ENCODE measurements around the gene CRY2.

Gene CRY2

DNA sequence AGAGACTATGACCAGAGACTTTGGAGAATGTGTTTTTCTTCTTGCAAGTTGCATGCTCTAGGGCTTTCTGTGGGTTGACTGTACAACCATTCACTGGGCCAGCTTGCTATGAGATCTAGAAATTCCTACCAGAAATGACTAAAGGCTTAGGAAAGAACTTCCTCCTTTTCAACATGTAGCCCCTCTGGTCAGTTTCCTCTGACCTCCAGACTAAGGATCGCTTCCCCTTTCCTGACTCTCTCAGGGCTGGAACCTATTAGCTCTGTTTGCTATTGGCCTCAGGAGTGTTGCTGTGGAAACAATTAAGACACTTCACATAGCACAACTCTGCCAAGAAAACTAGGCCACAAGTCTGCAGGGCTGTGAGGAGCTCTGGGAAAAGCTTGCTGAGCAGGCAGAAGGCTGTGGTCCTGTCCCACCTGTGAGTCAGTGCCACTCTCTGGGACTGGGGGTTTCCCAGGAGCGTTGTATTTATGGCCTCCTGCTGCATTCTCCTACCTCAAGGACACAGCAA is 10.7 kb downstream of the CRY2 start:
- TF ChIP-seq CREB1 (IDR thresholded peaks at IDR 0.05; ENCODE audit: low read depth) (no peak), TAF1 (IDR thresholded peaks at IDR 0.05; ENCODE audit: low read depth) (no peak), TCF12 (IDR thresholded peaks at IDR 0.05; ENCODE audit: low read depth) (no peak), YY1 (IDR thresholded peaks at IDR 0.05; ENCODE audit: low read depth) (no peak), NFIC (IDR thresholded peaks at IDR 0.05) (no peak), EGR1 (IDR thresholded peaks at IDR 0.05) (no peak), CEBPB (IDR thresholded peaks at IDR 0.05) (no peak)
- TF ChIP-seq, protein P1, sequence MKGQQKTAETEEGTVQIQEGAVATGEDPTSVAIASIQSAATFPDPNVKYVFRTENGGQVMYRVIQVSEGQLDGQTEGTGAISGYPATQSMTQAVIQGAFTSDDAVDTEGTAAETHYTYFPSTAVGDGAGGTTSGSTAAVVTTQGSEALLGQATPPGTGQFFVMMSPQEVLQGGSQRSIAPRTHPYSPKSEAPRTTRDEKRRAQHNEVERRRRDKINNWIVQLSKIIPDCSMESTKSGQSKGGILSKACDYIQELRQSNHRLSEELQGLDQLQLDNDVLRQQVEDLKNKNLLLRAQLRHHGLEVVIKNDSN (IDR thresholded peaks at IDR 0.05): no peak
- TF ChIP-seq, protein P2, sequence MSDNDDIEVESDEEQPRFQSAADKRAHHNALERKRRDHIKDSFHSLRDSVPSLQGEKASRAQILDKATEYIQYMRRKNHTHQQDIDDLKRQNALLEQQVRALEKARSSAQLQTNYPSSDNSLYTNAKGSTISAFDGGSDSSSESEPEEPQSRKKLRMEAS (IDR thresholded peaks at IDR 0.05): no peak

DNA sequence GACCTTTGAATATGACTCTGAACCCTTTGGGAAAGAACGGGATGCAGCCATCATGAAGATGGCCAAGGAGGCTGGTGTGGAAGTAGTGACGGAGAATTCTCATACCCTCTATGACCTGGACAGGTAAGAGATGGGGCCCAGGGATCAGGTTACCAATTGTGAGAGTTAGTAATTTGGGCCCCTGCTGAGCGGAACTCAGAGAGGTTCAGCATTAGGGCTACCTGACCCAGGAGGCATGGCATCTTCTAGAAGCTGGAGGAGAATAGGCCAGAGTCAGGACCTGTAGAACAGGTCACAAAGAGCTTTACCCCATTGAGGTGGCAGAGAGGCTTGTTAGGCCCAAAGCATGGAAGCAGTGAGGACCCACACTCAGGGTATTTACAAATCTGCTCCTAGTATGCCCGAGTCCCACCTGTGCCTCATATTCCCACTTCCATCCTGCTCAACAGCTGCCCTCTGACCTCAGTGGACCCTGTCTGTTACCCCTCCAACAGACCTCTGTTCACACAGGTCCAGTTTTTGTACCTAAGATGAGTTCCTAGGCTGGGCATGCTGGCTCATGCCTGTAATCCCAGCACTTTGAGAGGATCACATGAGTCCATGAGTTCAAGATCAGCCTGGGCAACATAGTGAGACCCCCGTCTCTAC is 11.6 kb downstream of the CRY2 start:
- TF ChIP-seq ZBTB7A (IDR thresholded peaks at IDR 0.05; ENCODE audit: low read depth) (no peak), EP300 (IDR thresholded peaks at IDR 0.05; ENCODE audit: borderline replicate concordance) (no peak), TCF12 (IDR thresholded peaks at IDR 0.05; ENCODE audit: low read depth) (no peak), TAF1 (IDR thresholded peaks at IDR 0.05; ENCODE audit: low read depth) (no peak), TEAD4 (IDR thresholded peaks at IDR 0.05) (no peak), NFIC (IDR thresholded peaks at IDR 0.05) (no peak), EGR1 (IDR thresholded peaks at IDR 0.05) (no peak), FOXM1 (IDR thresholded peaks at IDR 0.05; ENCODE audit: borderline replicate concordance, low read depth) (no peak)
- TF ChIP-seq, protein P3, sequence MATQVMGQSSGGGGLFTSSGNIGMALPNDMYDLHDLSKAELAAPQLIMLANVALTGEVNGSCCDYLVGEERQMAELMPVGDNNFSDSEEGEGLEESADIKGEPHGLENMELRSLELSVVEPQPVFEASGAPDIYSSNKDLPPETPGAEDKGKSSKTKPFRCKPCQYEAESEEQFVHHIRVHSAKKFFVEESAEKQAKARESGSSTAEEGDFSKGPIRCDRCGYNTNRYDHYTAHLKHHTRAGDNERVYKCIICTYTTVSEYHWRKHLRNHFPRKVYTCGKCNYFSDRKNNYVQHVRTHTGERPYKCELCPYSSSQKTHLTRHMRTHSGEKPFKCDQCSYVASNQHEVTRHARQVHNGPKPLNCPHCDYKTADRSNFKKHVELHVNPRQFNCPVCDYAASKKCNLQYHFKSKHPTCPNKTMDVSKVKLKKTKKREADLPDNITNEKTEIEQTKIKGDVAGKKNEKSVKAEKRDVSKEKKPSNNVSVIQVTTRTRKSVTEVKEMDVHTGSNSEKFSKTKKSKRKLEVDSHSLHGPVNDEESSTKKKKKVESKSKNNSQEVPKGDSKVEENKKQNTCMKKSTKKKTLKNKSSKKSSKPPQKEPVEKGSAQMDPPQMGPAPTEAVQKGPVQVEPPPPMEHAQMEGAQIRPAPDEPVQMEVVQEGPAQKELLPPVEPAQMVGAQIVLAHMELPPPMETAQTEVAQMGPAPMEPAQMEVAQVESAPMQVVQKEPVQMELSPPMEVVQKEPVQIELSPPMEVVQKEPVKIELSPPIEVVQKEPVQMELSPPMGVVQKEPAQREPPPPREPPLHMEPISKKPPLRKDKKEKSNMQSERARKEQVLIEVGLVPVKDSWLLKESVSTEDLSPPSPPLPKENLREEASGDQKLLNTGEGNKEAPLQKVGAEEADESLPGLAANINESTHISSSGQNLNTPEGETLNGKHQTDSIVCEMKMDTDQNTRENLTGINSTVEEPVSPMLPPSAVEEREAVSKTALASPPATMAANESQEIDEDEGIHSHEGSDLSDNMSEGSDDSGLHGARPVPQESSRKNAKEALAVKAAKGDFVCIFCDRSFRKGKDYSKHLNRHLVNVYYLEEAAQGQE (IDR thresholded peaks at IDR 0.05; ENCODE audit: low read depth): no peak
- TF ChIP-seq, protein P2 (IDR thresholded peaks at IDR 0.05): no peak

DNA sequence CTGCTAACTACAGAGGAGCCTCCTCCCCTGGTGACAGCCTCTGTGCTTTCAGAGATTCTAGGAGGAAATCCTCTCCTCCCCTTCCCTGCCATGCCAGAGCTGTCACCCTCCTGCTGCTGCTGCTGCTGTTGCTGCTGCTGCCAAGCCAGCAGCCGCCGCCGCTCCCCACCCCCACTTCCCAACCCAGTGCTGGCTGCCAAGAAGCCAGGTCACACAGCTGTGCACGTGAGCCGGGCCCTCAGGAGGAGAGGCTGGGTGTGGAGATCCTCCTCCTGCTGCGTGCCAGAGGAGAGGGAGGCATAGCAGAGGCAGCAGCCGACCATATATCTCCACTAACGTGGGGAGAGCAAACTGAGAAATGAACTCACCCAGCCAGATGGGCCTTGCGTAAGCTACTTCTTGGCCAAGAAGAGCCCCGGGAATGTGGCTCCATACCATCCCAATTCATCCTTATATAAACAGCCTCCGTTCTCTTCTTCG is 12.4 kb downstream of the CRY2 start:
- no peak for TF ChIP-seq ZBTB7A (IDR thresholded peaks at IDR 0.05; ENCODE audit: low read depth)
- TF ChIP-seq TCF12 (IDR thresholded peaks at IDR 0.05; ENCODE audit: low read depth): peak; percentile 82
- peak; percentile 96 for TF ChIP-seq NFIC (IDR thresholded peaks at IDR 0.05)
- TF ChIP-seq FOXM1 (IDR thresholded peaks at IDR 0.05; ENCODE audit: borderline replicate concordance, low read depth): no peak
- peak; percentile 4; the same call in 1 of the 2 replicates for TF ChIP-seq RAD21 (IDR thresholded peaks at IDR 0.05; ENCODE audit: low read depth)
- TF ChIP-seq, protein P3 (IDR thresholded peaks at IDR 0.05; ENCODE audit: low read depth): no peak
- no peak for TF ChIP-seq TAF1 (IDR thresholded peaks at IDR 0.05; ENCODE audit: low read depth)
- TF ChIP-seq TEAD4 (IDR thresholded peaks at IDR 0.05): peak; percentile 33; the same call in 1 of the 2 replicates
- TF ChIP-seq CREB1 (IDR thresholded peaks at IDR 0.05; ENCODE audit: low read depth): no peak
- no peak for TF ChIP-seq EGR1 (IDR thresholded peaks at IDR 0.05)
- peak; percentile 69 for TF ChIP-seq CEBPB (IDR thresholded peaks at IDR 0.05)
- peak; percentile 38; the same call in 1 of the 2 replicates for TF ChIP-seq EP300 (IDR thresholded peaks at IDR 0.05; ENCODE audit: borderline replicate concordance)
- TF ChIP-seq, protein P1 (IDR thresholded peaks at IDR 0.05): peak; percentile 86
- TF ChIP-seq, protein P2 (IDR thresholded peaks at IDR 0.05): peak; percentile 92
- no peak for TF ChIP-seq YY1 (IDR thresholded peaks at IDR 0.05; ENCODE audit: low read depth)

DNA sequence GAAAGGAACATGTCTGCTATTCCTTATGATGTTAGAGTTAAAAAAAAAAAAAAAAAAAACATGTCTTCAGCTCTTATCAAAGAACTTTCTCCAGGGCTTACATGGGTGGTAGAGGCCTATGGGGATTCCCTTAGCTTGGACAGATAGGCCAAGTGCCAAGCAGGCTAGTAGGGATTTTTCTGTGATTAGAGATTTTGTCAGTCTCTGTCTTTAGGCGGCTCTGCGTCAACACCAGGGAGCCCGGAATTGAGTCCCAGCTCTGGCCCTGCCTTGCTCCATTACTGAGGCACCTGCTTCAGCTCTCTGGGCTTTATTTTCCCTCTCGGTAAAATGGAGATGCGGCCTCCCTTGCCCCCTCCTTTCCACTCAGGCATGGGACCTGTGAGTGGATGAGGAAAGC is 13.1 kb downstream of the CRY2 start:
- TF ChIP-seq, protein P1 (IDR thresholded peaks at IDR 0.05): no peak
- TF ChIP-seq CEBPB (IDR thresholded peaks at IDR 0.05): no peak

DNA sequence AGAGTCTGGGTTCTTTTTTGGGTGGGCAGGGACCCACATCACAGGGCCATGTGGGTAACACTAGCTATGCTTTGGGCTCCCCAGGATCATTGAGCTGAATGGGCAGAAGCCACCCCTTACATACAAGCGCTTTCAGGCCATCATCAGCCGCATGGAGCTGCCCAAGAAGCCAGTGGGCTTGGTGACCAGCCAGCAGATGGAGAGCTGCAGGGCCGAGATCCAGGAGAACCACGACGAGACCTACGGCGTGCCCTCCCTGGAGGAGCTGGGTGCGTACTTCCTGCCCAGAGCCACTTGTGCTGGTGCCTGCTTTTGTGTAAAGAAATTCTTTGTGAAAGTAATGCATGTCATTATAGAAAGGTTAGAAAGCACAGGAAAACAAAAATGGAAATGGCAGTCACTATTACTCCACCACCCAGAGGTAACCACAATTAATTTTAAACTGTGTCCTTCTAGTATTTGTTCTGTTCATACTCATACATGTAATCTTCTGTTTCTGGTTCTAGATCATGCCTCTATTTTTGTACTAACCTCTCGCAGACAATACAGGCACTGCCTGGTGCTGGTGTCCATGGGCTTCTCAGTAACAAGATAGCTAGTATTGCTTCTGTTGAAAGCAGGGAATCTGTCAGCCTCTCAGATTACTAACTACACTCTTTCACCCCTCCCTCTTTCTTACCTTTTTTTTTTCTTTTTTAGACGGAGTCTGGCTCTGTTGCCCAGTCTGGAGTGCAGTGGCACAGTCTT is 13.7 kb downstream of the CRY2 start:
- no peak for TF ChIP-seq RAD21 (IDR thresholded peaks at IDR 0.05; ENCODE audit: low read depth)
- TF ChIP-seq CEBPB (IDR thresholded peaks at IDR 0.05): no peak
- TF ChIP-seq EGR1 (IDR thresholded peaks at IDR 0.05): no peak
- TF ChIP-seq, protein P2 (IDR thresholded peaks at IDR 0.05): no peak
- TF ChIP-seq ZBTB7A (IDR thresholded peaks at IDR 0.05; ENCODE audit: low read depth): no peak
- TF ChIP-seq TEAD4 (IDR thresholded peaks at IDR 0.05): no peak
- TF ChIP-seq NFIC (IDR thresholded peaks at IDR 0.05): no peak
- no peak for TF ChIP-seq FOXM1 (IDR thresholded peaks at IDR 0.05; ENCODE audit: borderline replicate concordance, low read depth)
- no peak for TF ChIP-seq CREB1 (IDR thresholded peaks at IDR 0.05; ENCODE audit: low read depth)
- TF ChIP-seq, protein P3 (IDR thresholded peaks at IDR 0.05; ENCODE audit: low read depth): no peak
- TF ChIP-seq TCF12 (IDR thresholded peaks at IDR 0.05; ENCODE audit: low read depth): no peak
- no peak for TF ChIP-seq TAF1 (IDR thresholded peaks at IDR 0.05; ENCODE audit: low read depth)
- TF ChIP-seq YY1 (IDR thresholded peaks at IDR 0.05; ENCODE audit: low read depth): no peak
- TF ChIP-seq EP300 (IDR thresholded peaks at IDR 0.05; ENCODE audit: borderline replicate concordance): no peak
- TF ChIP-seq, protein P1 (IDR thresholded peaks at IDR 0.05): no peak
